Thyroid gland (tissue), 4 donors: ENCODE measurements around the gene ZNF536.

Experiments
- CTCF ChIP-seq, 6 experiments: fragments of 200-600 bp in 3 of 6; fragments of 450-650 bp in 3 of 6; sonication (generic) in 3 of 6; IDR thresholded peaks; one replicate each; pipeline ENCODE4 v1.5.1; 2016 to 2019; ENCODE audit warnings: antibody characterized with exemption in 6 of 6, mild to moderate bottlenecking in 2 of 6, inconsistent platforms in 1 of 6, moderate library complexity in 1 of 6
- POLR2A ChIP-seq, 2 donors: fragments of 450-650 bp; IDR thresholded peaks; one replicate each; pipeline ENCODE4 v1.6.1; 2017; ENCODE audit warnings: antibody characterized with exemption in 2 of 2, mild to moderate bottlenecking in 2 of 2, moderate library complexity in 1 of 2

- TF ChIP-seq CTCF (IDR thresholded peaks at IDR 0.05) (no peak), POLR2A (IDR thresholded peaks at IDR 0.05) (no peak)
Observed at GRCh38 chr19:30590596-30591229, 218.5 kb downstream of the ZNF536 start.
